ENCODE measurements around the gene GPR141.
"Not testable (repeated sequence)": the region's sequence is repeated elsewhere in the genome, so short reads cannot be mapped to it uniquely, and the experiment has no call there.

The GPR141 gene

GRCh38 chr7:37686556-37687345 is 3.2 kb downstream of the GPR141 start:
- DNase-seq, result no peak

- no peak for DNase-seq
Observed at GRCh38 chr7:37690206-37690605, 6.6 kb downstream of the GPR141 start.

GRCh38 chr7:37694208-37695094 is 10.9 kb downstream of the GPR141 start:
- no peak for DNase-seq

GRCh38 chr7:37698276-37698675 is 14.7 kb downstream of the GPR141 start:
- DNase-seq, result no peak

GRCh38 chr7:37698782-37699181 is 15.2 kb downstream of the GPR141 start:
- DNase-seq, result no peak

GRCh38 chr7:37701769-37702168 is 18.2 kb downstream of the GPR141 start:
- no peak for DNase-seq

- no peak for DNase-seq
Observed at GRCh38 chr7:37703361-37703760, 19.8 kb downstream of the GPR141 start.

- DNase-seq, result not testable (repeated sequence)
Observed at GRCh38 chr7:37704328-37704833, 20.8 kb downstream of the GPR141 start.

GRCh38 chr7:37705976-37706375 is 22.4 kb downstream of the GPR141 start:
- no peak for DNase-seq

GRCh38 chr7:37706804-37707203 is 23.2 kb downstream of the GPR141 start:
- no peak for DNase-seq

- DNase-seq, result no peak
Observed at GRCh38 chr7:37707754-37708485, 24.4 kb downstream of the GPR141 start.

GRCh38 chr7:37709631-37710509 is 26.3 kb downstream of the GPR141 start:
- no peak for DNase-seq

GRCh38 chr7:37713613-37714012 is 30.0 kb downstream of the GPR141 start:
- no peak for DNase-seq

- no peak for DNase-seq
Observed at GRCh38 chr7:37714606-37715005, 31.0 kb downstream of the GPR141 start.

- DNase-seq, result no peak
Observed at GRCh38 chr7:37718585-37718984, 35.0 kb downstream of the GPR141 start.

- DNase-seq, result no peak
Observed at GRCh38 chr7:37719077-37719476, 35.5 kb downstream of the GPR141 start.

- DNase-seq, result no peak
Observed at GRCh38 chr7:37724732-37725131, 41.2 kb downstream of the GPR141 start.

- no peak for DNase-seq
Observed at GRCh38 chr7:37726016-37726415, 42.5 kb downstream of the GPR141 start.

- no peak for DNase-seq
Observed at GRCh38 chr7:37728747-37729146, 45.2 kb downstream of the GPR141 start.

- DNase-seq, result peak in 1 of 2 experiments; percentile 8
Observed at GRCh38 chr7:37729181-37729580, 45.6 kb downstream of the GPR141 start.

- no peak for DNase-seq
Observed at GRCh38 chr7:37730501-37730900, 46.9 kb downstream of the GPR141 start.

- peak in 1 of 2 experiments; percentile 19 for DNase-seq
Observed at GRCh38 chr7:37732253-37732652, 48.7 kb downstream of the GPR141 start.
